Epithelial cell of prostate (primary cell): Measurements from ENCODE around the gene PARD3B.

Experiments
- DNase-seq: peaks from one replicate; pipeline ENCODE4 v3.0.0-alpha.2; 2011; ENCODE audit warnings: low read depth, low spot score
- H3K27ac ChIP-seq: fragments of 450-650 bp; 2 replicates; pipeline ENCODE4 v1.5.1; 2017; ENCODE audit warnings: mild to moderate bottlenecking

The PARD3B gene

DNA sequence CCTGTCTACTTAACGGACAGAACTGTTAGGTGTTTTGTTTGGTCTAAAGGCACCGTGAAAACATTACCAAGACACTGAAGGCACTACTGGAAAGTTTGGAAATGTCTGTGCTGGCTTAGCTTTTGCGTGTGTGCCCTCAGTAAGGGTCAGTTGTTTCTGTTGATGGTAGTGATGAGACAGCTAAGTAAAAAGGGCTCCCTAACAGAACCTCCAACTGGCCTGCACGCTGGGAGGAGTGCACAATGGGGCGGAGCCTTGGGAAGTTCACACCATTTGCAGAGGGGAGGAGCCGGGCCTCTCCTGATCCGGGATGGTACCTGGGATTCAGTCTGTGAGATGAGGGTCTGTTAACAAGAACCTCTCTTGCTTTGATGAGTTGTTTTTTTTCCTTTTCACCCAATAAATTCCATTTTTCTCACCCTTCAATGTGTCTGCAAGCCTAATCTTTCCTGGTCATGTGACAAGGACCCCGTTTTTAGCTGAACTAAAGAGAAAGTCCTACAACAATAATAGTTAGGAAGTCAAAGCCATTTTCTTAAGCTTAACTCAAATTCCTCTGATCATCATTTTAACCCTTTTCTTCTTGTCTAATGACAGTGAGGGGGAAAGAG lies 368.7 kb downstream of the PARD3B start:
- DNase-seq = no peak
- H3K27ac ChIP-seq = no peak overlapping the region

DNA sequence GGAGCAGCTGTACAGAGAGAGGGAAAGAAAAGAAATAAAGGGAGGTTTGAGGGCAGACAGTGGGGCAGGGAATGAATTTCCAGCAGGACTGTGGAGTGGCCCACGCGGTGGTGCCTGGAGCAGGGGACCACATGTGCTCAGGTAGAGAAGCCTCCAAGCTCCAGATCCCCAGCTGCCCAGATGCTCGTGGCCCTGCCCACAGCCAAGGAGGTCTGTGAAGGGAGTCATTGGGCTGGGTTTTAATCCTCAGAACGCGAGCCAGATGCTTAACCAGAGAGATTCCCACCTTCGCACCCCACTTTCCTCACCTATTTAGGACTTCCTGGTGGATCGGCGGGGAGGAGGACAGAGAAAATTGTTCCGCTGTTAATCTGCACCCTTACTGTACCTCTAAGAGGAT lies 369.4 kb downstream of the PARD3B start:
- H3K27ac ChIP-seq = no peak overlapping the region
- DNase-seq = no peak

DNA sequence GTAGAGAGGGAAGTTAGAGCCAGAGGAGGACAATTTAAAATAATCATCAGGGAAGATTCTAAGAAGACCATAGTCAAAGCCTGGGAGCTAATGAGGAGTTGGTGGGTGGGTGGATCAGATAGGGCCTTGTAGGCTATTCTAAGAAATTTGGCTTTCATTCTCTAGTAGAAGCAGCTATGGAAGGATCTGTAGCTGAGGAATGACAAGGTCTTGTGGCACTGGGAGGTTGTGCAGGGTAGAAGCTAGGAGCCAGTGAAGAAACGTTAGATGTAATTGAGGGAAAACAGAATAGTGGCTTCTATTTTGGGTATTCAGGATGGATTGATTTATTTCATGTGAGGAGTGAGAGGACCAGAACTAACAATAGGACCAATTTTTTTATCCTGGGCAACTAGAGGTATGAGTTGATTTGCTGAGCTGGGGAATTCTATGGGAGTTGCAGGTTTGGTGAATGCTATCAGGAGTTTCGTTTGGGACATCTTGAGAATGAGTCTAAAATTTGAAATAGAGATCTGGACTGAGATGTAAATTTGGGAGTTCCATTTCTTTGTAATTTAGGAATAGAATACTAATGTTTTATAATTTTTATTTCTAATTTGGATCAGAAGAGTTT lies 371.9 kb downstream of the PARD3B start:
- no peak overlapping the region for H3K27ac ChIP-seq
- DNase-seq = no peak

DNA sequence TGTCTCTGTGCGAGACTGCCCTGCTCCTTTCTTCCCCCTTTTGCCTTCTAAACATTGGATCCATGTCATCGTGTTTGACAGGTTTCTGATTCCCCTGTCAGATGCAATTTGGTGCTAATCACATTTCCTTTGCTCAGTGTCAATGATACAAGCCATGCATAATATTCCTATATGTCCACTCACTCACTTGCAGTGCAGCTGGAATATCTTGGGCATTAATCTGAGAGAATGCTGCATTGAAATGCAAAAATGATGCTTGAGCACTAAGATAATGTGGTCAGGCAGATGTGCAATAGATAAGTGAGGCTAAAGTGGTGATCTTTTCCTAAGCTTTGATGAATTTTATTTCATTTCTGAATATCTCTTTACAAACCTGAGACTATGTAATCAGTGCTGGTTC lies 375.5 kb downstream of the PARD3B start:
- no peak overlapping the region for H3K27ac ChIP-seq
- DNase-seq = no peak

DNA sequence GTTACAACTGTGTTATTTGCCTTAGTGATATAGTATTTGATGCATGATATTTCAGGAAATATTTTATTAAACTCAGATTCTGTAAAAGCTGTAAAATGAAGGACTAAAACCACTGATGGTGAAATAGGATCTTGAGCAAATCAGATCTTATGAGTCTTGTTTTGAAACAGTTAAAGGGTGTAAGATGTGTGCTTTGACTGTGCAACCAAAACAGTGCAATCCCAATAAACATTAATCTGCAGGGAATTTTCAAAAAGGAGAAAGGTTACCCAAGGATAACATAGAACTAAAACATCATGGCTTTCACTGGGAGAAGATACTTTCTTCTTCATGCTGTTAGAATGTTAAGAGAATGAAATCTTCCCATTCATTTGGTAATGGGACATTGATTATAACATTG lies 378.7 kb downstream of the PARD3B start:
- H3K27ac ChIP-seq = no peak overlapping the region
- DNase-seq = no peak

DNA sequence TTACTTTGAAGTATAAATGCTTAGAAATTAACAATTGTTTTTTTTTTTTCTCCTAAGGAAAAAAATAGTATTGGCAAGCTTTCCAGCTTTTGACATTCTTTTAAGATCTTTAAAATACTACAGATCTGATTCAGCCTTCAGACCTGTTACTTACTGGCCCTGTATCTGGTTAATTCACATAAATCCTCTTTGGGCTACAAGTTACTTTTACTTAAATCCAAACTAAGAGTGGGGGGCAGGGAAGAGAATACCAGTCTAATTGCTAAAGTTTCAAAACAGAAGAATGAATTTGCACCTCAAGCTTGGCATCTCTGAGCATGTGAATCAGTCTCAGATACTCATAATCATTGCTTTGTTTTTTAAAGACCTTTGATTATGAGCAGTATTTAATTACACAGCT lies 386.3 kb downstream of the PARD3B start:
- DNase-seq = no peak
- no peak overlapping the region for H3K27ac ChIP-seq

DNA sequence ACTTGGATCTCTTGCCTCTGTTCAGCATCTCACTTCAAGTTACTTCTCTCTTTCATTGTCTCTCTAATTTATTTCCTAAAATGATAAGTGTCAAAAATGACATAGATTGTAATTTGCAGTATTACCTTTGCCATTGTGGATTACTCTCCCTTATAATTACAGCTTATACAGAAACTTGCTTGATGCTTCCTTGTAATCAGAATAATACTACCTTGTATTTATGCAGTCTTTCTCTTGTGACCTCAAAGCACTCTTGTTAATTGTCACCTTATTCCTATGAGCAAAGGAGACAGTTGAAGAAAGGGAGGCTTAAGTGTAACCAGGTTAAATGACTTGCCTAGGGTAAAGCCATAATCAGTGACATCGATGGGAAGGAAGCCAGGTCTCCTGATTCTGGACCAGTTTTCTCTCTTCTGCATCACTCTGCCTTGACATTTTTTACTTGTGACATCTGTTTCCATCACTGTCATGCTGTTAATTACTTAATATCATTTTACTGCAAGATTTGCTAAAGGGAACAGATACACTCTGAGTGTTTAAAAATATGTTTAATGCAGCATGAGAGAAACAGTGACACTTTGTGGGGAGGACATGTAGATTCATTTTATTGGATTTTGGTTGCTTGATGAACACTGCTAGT lies 388.6 kb downstream of the PARD3B start:
- H3K27ac ChIP-seq = no peak overlapping the region
- no peak for DNase-seq

DNA sequence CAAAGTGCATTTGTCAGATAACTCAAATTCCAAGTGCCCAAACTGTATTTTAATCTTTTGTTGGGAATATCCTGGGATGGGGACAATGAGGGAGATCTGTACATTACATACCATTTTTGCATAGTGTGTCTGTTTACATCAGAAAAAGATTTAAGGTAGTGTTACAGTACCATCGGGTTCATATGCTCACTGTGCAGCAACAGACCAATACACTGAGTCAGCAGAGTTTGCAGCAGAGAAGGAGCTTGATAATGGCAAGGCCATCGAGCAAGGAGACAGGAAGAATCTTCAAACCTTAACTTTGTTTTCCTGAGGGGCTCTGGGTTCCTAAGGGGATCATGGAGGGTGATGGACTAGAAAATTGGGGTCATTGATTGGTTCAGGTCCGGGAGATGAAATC lies 399.7 kb downstream of the PARD3B start:
- H3K27ac ChIP-seq = no peak overlapping the region
- DNase-seq = no peak

DNA sequence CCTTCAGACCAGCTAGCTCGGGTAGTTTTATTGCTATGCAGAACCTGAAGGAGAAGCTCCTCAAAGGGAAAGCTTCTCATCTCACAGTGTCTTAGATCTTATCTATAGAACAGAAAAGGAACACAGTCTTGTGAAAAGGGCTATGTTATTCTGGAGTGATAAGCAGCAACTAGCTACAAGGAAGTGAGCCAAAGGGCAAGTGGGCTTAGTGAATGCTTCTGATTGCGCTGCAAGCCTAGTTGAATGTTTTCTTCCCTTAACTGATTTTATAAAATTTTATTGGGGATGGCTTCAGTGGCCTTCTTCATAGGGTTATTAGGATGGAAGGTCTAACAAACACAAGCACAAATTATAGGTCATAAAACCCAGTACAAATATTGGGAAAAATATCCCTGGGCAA lies 400.1 kb downstream of the PARD3B start:
- no peak overlapping the region for H3K27ac ChIP-seq
- DNase-seq = no peak

DNA sequence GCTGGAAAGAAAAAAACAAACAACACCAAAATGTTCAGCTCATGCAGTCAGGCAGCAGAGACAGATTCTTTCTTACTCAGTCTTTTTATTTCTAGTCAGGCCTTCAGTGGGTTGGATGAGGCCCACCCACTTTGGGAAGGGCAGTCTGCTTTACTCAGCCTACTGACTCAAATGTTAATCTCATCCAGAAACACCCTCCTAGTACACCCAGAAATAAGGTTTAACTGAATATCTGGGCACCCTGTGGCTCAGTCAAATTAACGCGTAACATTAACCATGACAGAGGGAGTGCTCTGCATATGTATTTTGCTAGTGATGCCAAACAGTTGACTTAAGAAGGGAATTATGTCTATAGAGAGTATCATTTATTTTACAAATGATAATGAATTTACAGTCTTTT lies 401.6 kb downstream of the PARD3B start:
- no peak for DNase-seq
- no peak overlapping the region for H3K27ac ChIP-seq

DNA sequence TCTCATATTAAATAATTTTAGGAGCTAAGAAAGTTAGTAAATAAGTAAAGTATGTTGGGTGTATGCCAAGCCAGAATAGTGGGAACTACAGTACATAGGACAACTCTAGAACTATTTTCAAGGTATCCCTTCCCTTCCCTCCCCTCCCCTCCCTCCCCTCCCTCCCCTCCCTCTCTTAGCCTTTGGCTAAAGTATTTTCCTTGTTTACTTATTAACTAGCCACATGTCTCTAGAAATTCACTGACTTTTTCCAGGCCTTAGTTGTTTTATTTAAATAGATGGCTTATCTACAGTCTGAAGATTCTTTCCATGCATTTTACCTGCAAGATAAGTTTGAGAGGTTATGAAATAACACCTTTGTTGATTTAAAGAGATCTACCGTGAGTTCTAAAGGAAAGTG lies 402.1 kb downstream of the PARD3B start:
- no peak for DNase-seq
- H3K27ac ChIP-seq = no peak overlapping the region

DNA sequence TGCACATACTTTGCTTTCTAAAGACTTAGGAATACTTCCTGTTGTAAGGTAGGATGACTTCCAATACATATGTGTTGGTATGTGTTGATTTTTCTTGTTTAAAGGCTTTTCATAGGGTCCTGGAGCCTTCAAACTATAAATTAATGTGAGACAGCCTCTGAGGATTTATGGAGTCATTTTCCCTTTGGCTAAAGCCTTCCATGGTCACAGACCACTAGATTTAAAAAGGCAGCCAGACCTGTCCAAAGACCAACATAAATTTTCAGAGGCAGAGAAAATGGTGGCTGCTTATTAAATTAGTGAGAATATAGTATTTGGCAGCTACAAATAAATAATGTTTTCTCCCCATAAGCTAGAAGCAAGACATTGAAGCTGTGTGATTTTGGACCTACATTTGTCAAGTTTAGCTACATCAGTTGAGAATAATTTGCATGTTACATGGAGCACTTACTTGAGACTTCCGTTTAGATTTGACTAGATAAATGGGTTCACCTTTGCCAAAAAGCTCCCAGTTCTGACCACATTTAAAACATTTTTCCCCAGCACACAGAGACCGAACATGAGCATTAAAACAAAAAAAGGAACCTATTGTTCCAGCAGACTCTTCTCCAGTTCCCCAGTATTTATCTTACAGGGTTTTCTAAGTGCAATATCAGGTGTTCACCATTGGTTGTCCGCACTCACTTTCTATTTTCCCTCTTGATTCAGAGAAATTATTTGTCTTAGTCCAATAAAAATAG lies 402.9 kb downstream of the PARD3B start:
- no peak for DNase-seq
- no peak overlapping the region for H3K27ac ChIP-seq

DNA sequence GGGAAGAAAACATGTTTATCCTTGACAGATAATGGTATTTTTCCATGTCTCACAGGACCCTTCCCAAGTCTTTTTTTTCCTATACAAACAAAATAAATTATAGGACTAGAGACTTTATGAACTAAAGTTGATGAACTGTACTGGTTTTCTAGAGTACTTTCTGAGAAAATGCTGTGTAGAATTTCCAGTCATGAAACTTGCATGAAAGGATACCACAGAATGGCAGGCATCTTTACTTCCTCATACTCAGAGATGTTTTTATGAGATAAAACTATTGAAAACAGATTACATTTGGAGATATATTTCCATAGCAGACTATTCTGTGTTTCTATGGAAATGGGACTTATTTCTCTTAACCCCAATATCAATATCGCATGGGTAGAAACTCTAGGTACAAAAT lies 403.5 kb downstream of the PARD3B start:
- H3K27ac ChIP-seq = no peak overlapping the region
- DNase-seq = no peak

DNA sequence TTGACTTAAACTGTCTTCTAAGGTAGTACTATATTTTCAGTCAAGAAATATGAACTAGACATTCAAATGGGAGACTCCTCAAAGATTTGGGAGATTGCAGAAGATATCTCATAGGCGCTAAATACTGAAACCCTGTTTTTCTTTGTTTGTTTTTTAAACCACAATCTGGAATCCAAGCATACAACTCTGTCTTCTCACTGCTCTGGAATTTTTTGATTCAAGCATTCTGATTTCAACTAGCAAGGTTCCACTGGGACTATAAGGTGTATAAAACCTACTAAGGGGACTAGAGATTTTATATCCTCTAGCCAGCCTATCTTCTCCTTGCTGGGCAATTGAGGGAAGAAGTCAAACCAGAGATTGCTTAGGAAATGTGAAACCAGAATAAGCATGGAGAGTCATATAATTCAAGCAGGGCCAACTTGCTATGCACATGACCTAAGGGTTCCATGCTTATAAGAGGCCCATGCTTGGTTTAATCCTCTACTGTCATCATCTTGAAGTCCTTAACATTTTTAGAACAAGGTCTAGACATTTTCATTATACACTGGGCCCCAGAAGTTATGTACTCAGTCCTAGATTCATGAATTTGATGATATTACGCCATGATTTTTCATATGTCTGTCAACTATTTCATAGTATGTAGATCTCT lies 405.5 kb downstream of the PARD3B start:
- H3K27ac ChIP-seq = no peak overlapping the region
- DNase-seq = no peak

DNA sequence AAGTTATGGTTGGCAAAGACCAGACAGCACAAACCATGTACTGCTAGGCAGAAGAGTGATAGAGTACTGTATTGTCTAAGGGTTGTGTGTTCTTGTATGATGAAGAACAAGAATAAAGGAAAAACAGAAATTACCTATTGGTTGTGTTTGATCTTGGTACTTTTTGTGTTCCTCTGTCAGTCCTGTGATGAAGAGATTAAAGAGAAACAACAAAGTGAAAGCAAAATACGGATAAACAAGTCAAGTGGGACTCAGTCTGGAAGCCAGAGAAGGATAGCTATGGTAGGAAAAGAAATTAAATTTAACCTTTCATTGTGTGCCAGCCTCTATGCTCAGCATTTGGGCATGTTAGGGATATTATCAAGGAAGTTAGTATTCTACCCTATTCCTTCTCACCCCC lies 413.1 kb downstream of the PARD3B start:
- H3K27ac ChIP-seq = no peak overlapping the region
- DNase-seq = no peak

DNA sequence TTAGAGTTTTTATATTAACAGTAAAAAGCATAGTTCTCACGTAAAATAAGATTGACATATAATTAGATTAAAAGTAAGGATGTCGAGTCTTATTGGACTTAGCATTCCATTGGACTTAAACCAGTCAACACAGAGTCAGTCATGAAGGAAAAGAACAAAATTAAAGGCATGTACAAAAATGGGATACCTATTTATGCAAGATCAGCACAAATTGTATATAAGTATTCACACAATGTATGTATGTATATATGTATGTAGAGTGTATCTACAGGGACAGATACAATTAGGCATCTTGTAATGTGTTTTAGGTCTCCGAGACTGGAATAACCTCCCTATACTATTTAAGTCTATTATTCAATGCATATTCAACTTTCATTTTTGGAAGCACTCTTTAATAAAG lies 419.1 kb downstream of the PARD3B start:
- no peak overlapping the region for H3K27ac ChIP-seq
- DNase-seq = no peak

DNA sequence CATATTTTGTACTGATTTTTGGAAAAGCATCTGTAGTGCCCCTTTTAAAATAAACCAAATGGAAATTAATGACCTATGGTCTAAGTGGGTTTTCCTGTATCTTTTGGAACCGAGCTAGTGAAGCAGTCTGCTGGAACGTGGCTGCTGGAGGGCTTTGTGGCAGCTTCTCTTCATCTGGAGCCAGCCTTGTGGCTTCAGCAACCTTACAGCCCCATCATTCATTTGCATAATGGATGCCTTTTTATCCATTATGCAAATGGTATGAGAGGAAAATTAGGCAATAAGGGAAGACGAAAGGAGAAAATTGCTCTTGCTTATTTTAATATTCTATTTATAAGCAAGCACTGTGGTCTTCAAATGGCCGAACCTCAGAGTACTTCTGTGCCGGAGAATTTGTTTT lies 421.0 kb downstream of the PARD3B start:
- H3K27ac ChIP-seq = no peak overlapping the region
- DNase-seq = no peak

DNA sequence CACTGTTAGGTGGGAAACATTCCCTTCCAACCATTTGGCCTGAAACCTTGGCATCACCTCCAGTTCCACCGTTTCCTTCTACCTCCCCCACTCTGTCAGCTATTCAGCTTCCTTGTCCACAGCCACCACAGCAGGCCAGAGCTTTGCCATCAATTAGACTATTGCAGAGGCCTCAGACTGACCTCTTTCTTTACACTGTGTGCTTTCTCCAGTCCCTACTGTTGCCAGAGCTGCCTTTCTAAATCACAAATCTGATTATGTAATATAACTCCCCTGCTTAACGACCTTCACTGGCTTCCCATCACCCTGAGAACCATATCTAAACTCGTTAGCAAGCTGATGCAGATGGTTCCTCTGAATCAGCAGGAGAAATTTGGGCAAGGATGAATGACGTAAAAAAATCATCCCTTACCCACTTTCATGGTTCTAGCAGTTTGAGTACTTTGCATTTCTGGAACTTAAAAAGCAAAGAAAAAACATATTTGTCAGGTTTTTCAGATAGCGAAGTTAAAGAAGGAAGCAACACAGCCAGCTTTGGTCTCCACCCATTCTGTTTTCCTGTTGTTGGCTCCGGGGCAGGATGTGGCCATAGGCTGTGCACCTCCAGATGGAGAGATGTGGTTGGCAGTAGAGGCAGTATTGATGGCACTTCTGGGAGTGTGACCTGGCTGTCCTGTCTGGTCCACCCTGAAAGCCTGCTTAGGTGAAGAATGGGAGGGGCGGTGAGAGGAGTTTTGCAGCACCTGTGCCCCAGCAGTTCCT lies 422.1 kb downstream of the PARD3B start:
- no peak overlapping the region for H3K27ac ChIP-seq
- DNase-seq = no peak

DNA sequence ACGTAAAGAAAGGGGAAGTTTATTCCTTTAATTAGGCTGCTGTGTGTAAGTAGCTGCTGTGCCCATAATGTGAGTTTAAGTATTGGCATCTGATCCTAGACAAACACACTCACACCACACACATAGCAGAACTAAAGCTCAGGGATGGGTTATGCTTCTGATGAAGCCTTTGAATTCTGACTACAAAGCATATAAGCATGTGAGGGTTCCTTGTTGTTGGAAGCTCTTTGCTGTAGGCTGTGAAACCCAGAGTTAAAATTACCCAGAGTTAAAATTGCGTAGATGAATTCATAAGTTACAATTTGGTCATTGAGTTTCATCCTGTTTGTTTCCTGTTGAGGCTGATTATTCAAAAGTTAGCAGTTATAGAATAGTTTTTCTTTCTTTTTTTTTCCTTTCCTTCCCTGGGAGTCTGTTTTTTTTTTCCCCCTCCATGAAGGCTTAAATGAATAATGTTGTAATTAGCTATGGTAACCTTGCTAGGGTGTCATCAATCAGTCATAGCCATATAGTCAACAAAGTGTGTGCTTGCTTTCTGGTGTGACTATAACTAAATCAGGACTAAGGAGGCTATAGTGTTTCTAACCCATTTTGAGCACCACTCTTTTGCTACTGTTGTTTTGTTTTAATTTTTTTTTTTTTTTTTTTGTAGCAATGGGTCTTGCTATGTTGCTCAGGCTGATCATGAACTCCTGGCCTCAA lies 426.1 kb downstream of the PARD3B start:
- no peak overlapping the region for H3K27ac ChIP-seq
- DNase-seq = no peak

DNA sequence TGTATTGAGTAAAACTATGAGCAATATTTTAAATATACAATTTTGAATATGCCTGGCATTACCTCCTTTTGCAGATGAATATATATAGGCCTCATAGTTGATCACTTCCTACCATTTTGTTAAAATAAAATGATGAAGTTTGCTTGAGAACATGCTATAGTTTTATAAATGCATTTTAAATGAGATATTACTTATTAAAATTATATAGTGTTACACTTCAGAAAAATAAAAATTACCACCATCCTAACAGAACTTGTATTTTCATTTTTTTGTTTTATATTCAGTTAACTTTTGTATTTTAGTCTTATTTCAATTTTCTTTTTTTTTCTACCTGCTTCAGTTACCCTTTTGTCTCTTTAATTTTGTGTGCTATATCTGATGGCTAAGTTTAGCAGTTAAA lies 426.9 kb downstream of the PARD3B start:
- H3K27ac ChIP-seq = no peak overlapping the region
- DNase-seq = no peak
